Mucosa of descending colon (tissue), 3 donors: ENCODE results near the gene PTDSS2. TPM values are rescaled to one million over a fixed set of nuclear protein-coding genes. Genes with fewer than 3 reads are reported as not detected.
A peak's percentile ranks its signal among the peaks of the same experiment; 100 is the strongest.

Experiments used
- ATAC-seq: fragments of 200-7000 bp; cut with Tn5 transposase; one replicate; pipeline ENCODE4 v1.9.1; 2020; ENCODE audit warnings: mild to moderate bottlenecking, moderate library complexity
- DNase-seq, 3 donors: peaks; one replicate each; pipeline ENCODE4 v3.0.0-alpha.2; 2020
- H3K36me3 ChIP-seq: fragments of 200-600 bp; one replicate; pipeline ENCODE4 v1.8.0; 2021; ENCODE audit warnings: low read depth, mild to moderate bottlenecking
- H3K4me1 ChIP-seq: fragments of 200-600 bp; one replicate; pipeline ENCODE4 v1.8.0; 2021; ENCODE audit warnings: low read depth, mild to moderate bottlenecking
- H3K4me3 ChIP-seq: fragments of 200-600 bp; one replicate; pipeline ENCODE4 v1.8.0; 2021; ENCODE audit warnings: mild to moderate bottlenecking
- H3K9me3 ChIP-seq: fragments of 200-600 bp; one replicate; pipeline ENCODE4 v1.8.0; 2021; ENCODE audit warnings: mild to moderate bottlenecking
- intact Hi-C, 2 donors: fragments of 100-400 bp; cut with DNase I in 1 of 2; cut with micrococcal nuclease in 1 of 2; formaldehyde crosslinking; loops; one replicate each; pipeline versions ENCODE4 v1.11.0 to v1.11.1; 2022; cut with DNase I, micrococcal nuclease
- total RNA-seq, 3 donors: library from RNA; stranded (reverse); fragmentation: NEBNext Ultra II Directional in 2 of 3; extraction: Animal tissue kit (Norgen Biotek cat#: 25700) in 2 of 3; gene quantifications; one replicate each; pipeline versions ENCODE4 v1.2.1 to v1.2.4, GENCODE V29; 2021 to 2023
- TF ChIP-seq, protein P1 (sequence below): fragments of 200-600 bp; IDR thresholded peaks from one replicate; pipeline ENCODE4 v1.8.0; 2022; ENCODE audit warnings: antibody characterized with exemption, mild to moderate bottlenecking
- donor health status: DM: no; HTN: no; CAD: no; lungs with moderate emphysema.
- donor health status: DM: no; HTN: no; CAD: no.
- donor health status: DM: no; HTN: yes; CAD: no.

The PTDSS2 gene
- total RNA-seq, 3 donors from 2014 or later = 19.2 to 34.8 (median 27.3) TPM

- no peak overlapping the region for H3K4me3 ChIP-seq
- H3K9me3 ChIP-seq = no peaks in the 10 kb centered on the region
- TF ChIP-seq, protein P1, sequence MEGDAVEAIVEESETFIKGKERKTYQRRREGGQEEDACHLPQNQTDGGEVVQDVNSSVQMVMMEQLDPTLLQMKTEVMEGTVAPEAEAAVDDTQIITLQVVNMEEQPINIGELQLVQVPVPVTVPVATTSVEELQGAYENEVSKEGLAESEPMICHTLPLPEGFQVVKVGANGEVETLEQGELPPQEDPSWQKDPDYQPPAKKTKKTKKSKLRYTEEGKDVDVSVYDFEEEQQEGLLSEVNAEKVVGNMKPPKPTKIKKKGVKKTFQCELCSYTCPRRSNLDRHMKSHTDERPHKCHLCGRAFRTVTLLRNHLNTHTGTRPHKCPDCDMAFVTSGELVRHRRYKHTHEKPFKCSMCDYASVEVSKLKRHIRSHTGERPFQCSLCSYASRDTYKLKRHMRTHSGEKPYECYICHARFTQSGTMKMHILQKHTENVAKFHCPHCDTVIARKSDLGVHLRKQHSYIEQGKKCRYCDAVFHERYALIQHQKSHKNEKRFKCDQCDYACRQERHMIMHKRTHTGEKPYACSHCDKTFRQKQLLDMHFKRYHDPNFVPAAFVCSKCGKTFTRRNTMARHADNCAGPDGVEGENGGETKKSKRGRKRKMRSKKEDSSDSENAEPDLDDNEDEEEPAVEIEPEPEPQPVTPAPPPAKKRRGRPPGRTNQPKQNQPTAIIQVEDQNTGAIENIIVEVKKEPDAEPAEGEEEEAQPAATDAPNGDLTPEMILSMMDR = no peak
- ATAC-seq (no peak), DNase-seq (no peak)
- intact Hi-C loops = no loop called here
- peaks cover 12% of the 10 kb centered on the region for H3K4me1 ChIP-seq
- H3K36me3 ChIP-seq = no peaks in the 10 kb centered on the region
Measured at GRCh38 chr11:531919-532526, 81.9 kb downstream of the PTDSS2 start.

DNA sequence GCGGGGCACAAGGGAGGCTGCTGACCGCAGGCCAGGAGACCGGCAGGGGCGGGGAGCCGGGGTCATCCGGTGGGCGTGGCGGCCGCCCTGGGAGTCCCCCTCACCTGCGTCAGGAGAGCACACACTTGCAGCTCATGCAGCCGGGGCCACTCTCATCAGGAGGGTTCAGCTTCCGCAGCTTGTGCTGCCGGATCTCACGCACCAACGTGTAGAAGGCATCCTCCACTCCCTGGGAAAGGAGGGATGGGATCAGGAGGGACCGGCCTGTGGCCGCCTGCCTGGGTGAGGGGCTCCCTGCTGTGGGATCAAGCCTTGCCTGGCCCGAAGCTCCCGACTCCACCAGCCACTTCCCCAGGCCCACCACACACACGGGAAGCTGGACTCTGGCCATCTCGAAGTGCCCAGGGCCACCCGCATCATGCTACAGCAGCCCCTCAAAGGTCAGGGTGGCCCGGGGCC is 82.5 kb downstream of the PTDSS2 start:
- Histone ChIP-seq H3K4me3 (no peak overlapping the region), H3K4me1 (peaks cover 14% of the 10 kb centered on the region), H3K36me3 (no peaks in the 10 kb centered on the region), H3K9me3 (no peaks in the 10 kb centered on the region)
- TF ChIP-seq, protein P1 = no peak
- no peak for ATAC-seq
- DNase-seq = peak in 1 of 3 donors; percentile 55
- intact Hi-C loops = no loop called here

DNA sequence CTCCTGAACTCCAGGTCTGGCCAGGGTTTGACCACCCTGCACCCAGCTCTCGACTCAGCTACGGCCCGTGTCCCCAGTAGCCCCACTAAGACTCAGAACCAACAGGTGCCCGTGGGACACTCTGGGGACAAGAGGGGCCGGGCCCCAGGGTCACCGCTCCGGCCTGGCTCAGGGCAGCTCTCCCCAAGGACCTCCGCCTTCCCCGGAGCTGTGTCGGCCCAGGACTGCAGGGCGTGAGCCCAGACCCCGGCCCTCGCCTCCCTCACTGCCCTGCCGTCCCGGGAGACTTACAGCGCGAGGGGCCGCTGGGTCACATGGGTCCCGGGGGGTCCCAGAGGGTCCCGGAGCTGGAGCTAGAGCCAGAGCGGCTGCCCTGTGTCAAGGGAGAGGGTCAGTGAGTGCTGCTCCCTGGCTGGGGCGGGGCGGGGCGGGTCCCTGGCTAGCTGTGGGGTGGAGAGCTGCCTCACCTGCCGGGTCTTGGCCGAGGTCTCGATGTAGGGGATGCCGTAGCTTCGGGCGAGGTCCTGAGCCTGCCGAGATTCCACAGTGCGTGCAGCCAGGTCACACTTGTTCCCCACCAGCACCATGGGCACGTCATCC is 83.0 kb downstream of the PTDSS2 start:
- H3K9me3 ChIP-seq = no peaks in the 10 kb centered on the region
- TF ChIP-seq, protein P1 = no peak
- ATAC-seq (no peak), DNase-seq (peak in 1 of 3 donors; percentile 61)
- no peak overlapping the region for H3K4me3 ChIP-seq
- H3K36me3 ChIP-seq = no peaks in the 10 kb centered on the region
- intact Hi-C loops = no loop called here
- peaks cover 19% of the 10 kb centered on the region for H3K4me1 ChIP-seq

DNA sequence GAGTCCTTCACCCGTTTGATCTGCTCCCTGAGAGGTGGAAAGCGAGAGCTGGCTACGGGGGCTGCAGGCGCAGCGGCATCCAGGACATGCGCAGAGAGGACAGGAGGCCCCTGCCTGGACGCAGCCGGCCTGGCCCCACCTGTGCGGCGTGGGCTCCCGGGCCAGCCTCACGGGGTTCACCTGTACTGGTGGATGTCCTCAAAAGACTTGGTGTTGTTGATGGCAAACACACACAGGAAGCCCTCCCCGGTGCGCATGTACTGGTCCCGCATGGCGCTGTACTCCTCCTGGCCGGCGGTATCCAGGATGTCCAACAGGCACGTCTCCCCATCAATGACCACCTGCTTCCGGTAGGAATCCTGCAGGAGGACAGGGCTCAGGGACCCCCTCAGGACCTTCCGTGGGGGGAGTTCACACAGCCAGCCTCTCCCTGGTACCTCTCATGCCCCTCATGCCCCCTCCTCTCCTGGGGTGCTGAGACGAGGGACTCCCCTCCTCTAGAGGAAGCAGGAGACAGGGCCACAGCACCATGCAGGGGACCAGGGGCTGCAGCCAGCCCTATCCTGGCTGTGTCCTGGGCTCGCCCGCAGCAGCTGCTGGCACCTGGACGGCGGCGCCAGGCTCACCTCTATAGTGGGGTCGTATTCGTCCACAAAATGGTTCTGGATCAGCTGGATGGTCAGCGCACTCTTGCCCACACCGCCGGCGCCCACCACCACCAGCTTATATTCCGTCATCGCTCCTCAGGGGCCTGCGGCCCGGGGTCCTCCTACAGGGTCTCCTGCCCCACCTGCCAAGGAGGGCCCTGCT is 83.7 kb downstream of the PTDSS2 start:
- no peak for ATAC-seq
- TF ChIP-seq, protein P1 = no peak
- no peaks in the 10 kb centered on the region for H3K9me3 ChIP-seq
- intact Hi-C loops = no loop called here
- H3K4me3 ChIP-seq = no peak overlapping the region
- DNase-seq = no peak
- peaks cover 21% of the 10 kb centered on the region for H3K4me1 ChIP-seq
- H3K36me3 ChIP-seq = no peaks in the 10 kb centered on the region

GRCh38 chr11:534396-535209 is 84.5 kb downstream of the PTDSS2 start:
- ATAC-seq (peak; percentile 4), DNase-seq (peak in 2 of 3 donors; percentile 67 to 75)
- Histone ChIP-seq H3K9me3 (no peaks in the 10 kb centered on the region), H3K4me3 (peak overlapping the region; percentile 65), H3K4me1 (peaks cover 21% of the 10 kb centered on the region), H3K36me3 (no peaks in the 10 kb centered on the region)
- intact Hi-C loops = no loop called here
- TF ChIP-seq, protein P1 = no peak
